Measurements from ENCODE around the gene PCNX1.

DNA sequence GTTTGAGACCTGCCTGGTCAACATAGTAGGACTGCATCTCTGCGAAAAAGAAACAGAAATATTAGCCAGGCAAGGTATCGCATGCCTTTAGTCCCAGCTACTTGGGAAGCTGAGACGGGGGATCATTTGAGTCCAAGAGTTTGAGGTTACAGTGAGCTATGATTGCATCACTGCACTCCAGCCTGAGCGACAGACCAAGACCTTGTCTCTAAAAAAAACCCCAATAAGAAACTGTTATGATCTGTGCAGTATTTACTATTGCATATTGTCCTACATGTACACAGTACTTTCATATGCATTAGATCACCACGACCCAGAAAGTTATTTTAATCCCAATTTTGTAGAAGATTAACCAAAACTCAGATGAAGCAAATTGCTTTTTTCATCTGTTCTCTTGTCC, 187.5 kb downstream of the PCNX1 start:
- TF ChIP-seq, protein P1, sequence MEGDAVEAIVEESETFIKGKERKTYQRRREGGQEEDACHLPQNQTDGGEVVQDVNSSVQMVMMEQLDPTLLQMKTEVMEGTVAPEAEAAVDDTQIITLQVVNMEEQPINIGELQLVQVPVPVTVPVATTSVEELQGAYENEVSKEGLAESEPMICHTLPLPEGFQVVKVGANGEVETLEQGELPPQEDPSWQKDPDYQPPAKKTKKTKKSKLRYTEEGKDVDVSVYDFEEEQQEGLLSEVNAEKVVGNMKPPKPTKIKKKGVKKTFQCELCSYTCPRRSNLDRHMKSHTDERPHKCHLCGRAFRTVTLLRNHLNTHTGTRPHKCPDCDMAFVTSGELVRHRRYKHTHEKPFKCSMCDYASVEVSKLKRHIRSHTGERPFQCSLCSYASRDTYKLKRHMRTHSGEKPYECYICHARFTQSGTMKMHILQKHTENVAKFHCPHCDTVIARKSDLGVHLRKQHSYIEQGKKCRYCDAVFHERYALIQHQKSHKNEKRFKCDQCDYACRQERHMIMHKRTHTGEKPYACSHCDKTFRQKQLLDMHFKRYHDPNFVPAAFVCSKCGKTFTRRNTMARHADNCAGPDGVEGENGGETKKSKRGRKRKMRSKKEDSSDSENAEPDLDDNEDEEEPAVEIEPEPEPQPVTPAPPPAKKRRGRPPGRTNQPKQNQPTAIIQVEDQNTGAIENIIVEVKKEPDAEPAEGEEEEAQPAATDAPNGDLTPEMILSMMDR (IDR thresholded peaks at IDR 0.05; ENCODE audit: poor library complexity), result no peak
- no peak for TF ChIP-seq EZH2 (IDR thresholded peaks at IDR 0.05; ENCODE audit: borderline replicate concordance)

Measured in hepatocyte (in vitro differentiated cells).